GM19035 (cell line): Measurements from ENCODE around the gene DKK3.

ENCODE experiments used
- ATAC-seq: cut with Tn5 transposase; IDR thresholded peaks from one replicate; pipeline ENCODE4 v1.9.1; 2021; ENCODE audit not compliant: unreplicated experiment

The DKK3 gene

GRCh38 chr11:12031856-12032544, 23.6 kb upstream of the DKK3 start:
- no peak for ATAC-seq

- no peak for ATAC-seq
Measured at GRCh38 chr11:12029738-12030363, 21.4 kb upstream of the DKK3 start.

- ATAC-seq: no peak
Measured at GRCh38 chr11:12029119-12029518, 20.7 kb upstream of the DKK3 start.

- ATAC-seq: no peak
Measured at GRCh38 chr11:12028303-12028702, 19.9 kb upstream of the DKK3 start.

- no peak for ATAC-seq
Measured at GRCh38 chr11:12026331-12027211, 18.1 kb upstream of the DKK3 start.

GRCh38 chr11:12024254-12024926, 16.0 kb upstream of the DKK3 start:
- ATAC-seq: no peak

GRCh38 chr11:12023015-12023414, 14.6 kb upstream of the DKK3 start:
- ATAC-seq: no peak

GRCh38 chr11:12020546-12020945, 12.1 kb upstream of the DKK3 start:
- no peak for ATAC-seq

GRCh38 chr11:12019866-12020416, 11.5 kb upstream of the DKK3 start:
- no peak for ATAC-seq

GRCh38 chr11:12019337-12019736, 10.9 kb upstream of the DKK3 start:
- ATAC-seq: no peak

- no peak for ATAC-seq
Measured at GRCh38 chr11:12017865-12018453, 9.5 kb upstream of the DKK3 start.

GRCh38 chr11:12017243-12017678, 8.8 kb upstream of the DKK3 start:
- no peak for ATAC-seq

GRCh38 chr11:12016246-12016645, 7.8 kb upstream of the DKK3 start:
- ATAC-seq: no peak

GRCh38 chr11:12015486-12015885, 7.1 kb upstream of the DKK3 start:
- no peak for ATAC-seq

GRCh38 chr11:12013781-12014180, 5.4 kb upstream of the DKK3 start:
- ATAC-seq: no peak

- ATAC-seq: no peak
Measured at GRCh38 chr11:12009617-12010321, 1.3 kb upstream of the DKK3 start.

- no peak for ATAC-seq
Measured at GRCh38 chr11:12008790-12009616, 577 bp upstream of the DKK3 start.

- no peak for ATAC-seq
Measured at GRCh38 chr11:12007230-12007593, 1.2 kb downstream of the DKK3 start.

GRCh38 chr11:12006552-12007229, 1.7 kb downstream of the DKK3 start:
- ATAC-seq: no peak
